NCI-H146 treated with DMSO at 0.1 percent for 48 hours (cell line): Measurements from ENCODE around the gene IGF1R.

ENCODE experiments used
- DNase-seq: peaks from one replicate; lab custom pipeline; 2025; ENCODE audit not compliant: unreplicated experiment; lab: John Stamatoyannopoulos, UW

IGF1R gene

GRCh38 chr15:98933406-98933805 lies 285.1 kb downstream of the IGF1R start:
- no peak for DNase-seq

- DNase-seq: no peak
Measured at GRCh38 chr15:98935736-98936135, 287.4 kb downstream of the IGF1R start.

- no peak for DNase-seq
Measured at GRCh38 chr15:98937413-98938104, 289.2 kb downstream of the IGF1R start.

GRCh38 chr15:98938105-98938417 lies 289.7 kb downstream of the IGF1R start:
- DNase-seq: no peak

- DNase-seq: no peak
Measured at GRCh38 chr15:98938799-98939198, 290.5 kb downstream of the IGF1R start.

- DNase-seq: no peak
Measured at GRCh38 chr15:98939311-98940080, 291.2 kb downstream of the IGF1R start.

- no peak for DNase-seq
Measured at GRCh38 chr15:98941595-98942255, 293.4 kb downstream of the IGF1R start.

- no peak for DNase-seq
Measured at GRCh38 chr15:98942431-98942830, 294.1 kb downstream of the IGF1R start.

GRCh38 chr15:98943051-98943508 lies 294.7 kb downstream of the IGF1R start:
- no peak for DNase-seq

GRCh38 chr15:98943601-98944151 lies 295.3 kb downstream of the IGF1R start:
- no peak for DNase-seq

- no peak for DNase-seq
Measured at GRCh38 chr15:98946301-98947255, 298.2 kb downstream of the IGF1R start.

GRCh38 chr15:98948456-98948855 lies 300.1 kb downstream of the IGF1R start:
- no peak for DNase-seq

GRCh38 chr15:98948941-98949340 lies 300.6 kb downstream of the IGF1R start:
- DNase-seq: no peak

GRCh38 chr15:98949624-98950023 lies 301.3 kb downstream of the IGF1R start:
- DNase-seq: no peak

GRCh38 chr15:98950248-98950647 lies 301.9 kb downstream of the IGF1R start:
- DNase-seq: no peak

- no peak for DNase-seq
Measured at GRCh38 chr15:98951004-98951403, 302.7 kb downstream of the IGF1R start.

GRCh38 chr15:98951493-98952320 lies 303.4 kb downstream of the IGF1R start:
- no peak for DNase-seq

GRCh38 chr15:98952381-98952803 lies 304.1 kb downstream of the IGF1R start:
- no peak for DNase-seq

GRCh38 chr15:98953000-98953787 lies 304.9 kb downstream of the IGF1R start:
- DNase-seq: no peak
